Heart left ventricle (tissue), 16 donors: ENCODE measurements around the gene NAGS. TPM values are rescaled to one million over a fixed set of nuclear protein-coding genes. Genes with fewer than 3 reads are reported as not detected.
A peak's percentile ranks its signal among the peaks of the same experiment; 100 is the strongest.

ENCODE experiments used
- ATAC-seq, 4 donors: fragments of 200-7000 bp; cut with Tn5 transposase; one replicate each; pipeline ENCODE4 v1.9.1; 2020 to 2022; ENCODE audit warnings: moderate library complexity in 4 of 4, mild to moderate bottlenecking in 3 of 4, moderate number of reproducible peaks in 1 of 4
- DNase-seq, 5 donors: peaks; one replicate each; pipeline ENCODE4 v3.0.0-alpha.2; 2020
- H3K27ac ChIP-seq, 12 donors: fragments of 200-600 bp; sonication (generic) in 4 of 12; one replicate each; pipeline versions ENCODE4 v1.5.0 to v1.8.0; 2016 to 2022; ENCODE audit warnings: mild to moderate bottlenecking in 2 of 12
- H3K27me3 ChIP-seq, 9 donors: fragments of 200-600 bp; sonication (generic) in 2 of 9; one replicate each; pipeline versions ENCODE4 v1.5.1 to v1.8.0; 2016 to 2022; ENCODE audit warnings: mild to moderate bottlenecking in 3 of 9
- H3K36me3 ChIP-seq, 9 donors: fragments of 200-600 bp; sonication (generic) in 2 of 9; one replicate each; pipeline versions ENCODE4 v1.5.0 to v1.8.0; 2018 to 2022; ENCODE audit warnings: mild to moderate bottlenecking in 2 of 9
- H3K4me1 ChIP-seq, 12 donors: fragments of 200-600 bp; sonication (generic) in 4 of 12; one replicate each; pipeline versions ENCODE4 v1.5.0 to v1.8.0; 2016 to 2022; ENCODE audit warnings: mild to moderate bottlenecking in 3 of 12
- H3K4me3 ChIP-seq, 12 donors: fragments of 200-600 bp; sonication (generic) in 4 of 12; one replicate each; pipeline versions ENCODE4 v1.5.0 to v1.8.0; 2017 to 2022; ENCODE audit warnings: mild to moderate bottlenecking in 9 of 12, moderate library complexity in 4 of 12
- H3K9me3 ChIP-seq, 12 donors: fragments of 200-600 bp; sonication (generic) in 4 of 12; one replicate each; pipeline versions ENCODE4 v1.5.0 to v1.8.0; 2016 to 2022; ENCODE audit warnings: mild to moderate bottlenecking in 1 of 12
- CTCF ChIP-seq, 12 donors: fragments of 200-600 bp; sonication (generic) in 4 of 12; IDR thresholded peaks; one replicate each; pipeline versions ENCODE4 v1.5.0 to v1.8.0; 2018 to 2022; ENCODE audit warnings: antibody characterized with exemption in 12 of 12, mild to moderate bottlenecking in 5 of 12
- POLR2A ChIP-seq, 2 donors: fragments of 450-650 bp; IDR thresholded peaks; one replicate each; pipeline ENCODE4 v1.6.1; 2017; ENCODE audit warnings: antibody characterized with exemption in 2 of 2, mild to moderate bottlenecking in 2 of 2, moderate library complexity in 2 of 2
- WGBS, 4 donors: extraction: QIAGEN DNeasy Blood & Tissue Kit in 2 of 4; methylation state at CpG; one replicate each; pipeline versions ENCODE4 v1.1.5 to v1.1.7; 2013 to 2018; 5-methylcytosine and 5-hydroxymethylcytosine counted together
- intact Hi-C, 10 donors: fragments of 100-400 bp; cut with DNase I; formaldehyde crosslinking; loops; one replicate each; pipeline versions ENCODE4 v1.11.1 to v1.14.2; 2022
- polyA plus RNA-seq, 2 donors: library from polyadenylated mRNA; stranded (reverse); fragments of 200-250 nt; gene quantifications; one replicate each; pipeline ENCODE4 v1.2.3, GENCODE V29; 2013
- total RNA-seq, 9 donors: library from RNA; depleted of rRNA in 2 of 9; stranded (reverse); fragments of >200 nt in 2 of 9; fragmentation: NEBNext Ultra II Directional in 3 of 9; extraction: Animal tissue kit (Norgen Biotek cat#: 25700) in 3 of 9; gene quantifications; one replicate each; pipeline versions ENCODE4 v1.1.0 to v1.2.4, GENCODE V29; 2016 to 2023
- donor health status: ischemic (EF 13 %, LVEDD 7.1; RV severe dilation, severe dysfunction).
- donor health status: healthy with polysubstance abuse.
- donor health status: DM: no; HTN: yes; CAD: no.
- donor health status: DM: no; HTN: no; CAD: no.
- donor health status: ischemic (EF 25% LVEDD 6.9; RV normal size, moderate dysfunction).
- donor health status: ischemic (EF 25% LVEDD 5.7; RV mildly dilated, moderate dysfunction).
- donor health status: healthy.
- donor health status: DM: yes; HTN: yes; CAD: no.
- donor health status: ischemic (EF 35%, LVEDD 5.7; RV mildly dilated, moderate dysfunction).
- donor health status: nonischemic (EF 11% LVEDD 7.7; RV severe dilation, severe dysfunction).
- donor health status: DM: yes; HTN: yes; CAD: no.
- donor health status: PGD.
- donor health status: ischemic (EF 29% LVEDD 5.4; RV normal size, mild dysfunction).
- donor health status: nonischemic (EF 23%, LVEDD 6.1; RV moderate dilation, normal function).

Gene NAGS
- total and polyA plus RNA-seq, 11 donors, result 0.20 to 1.2 (median 0.57) TPM

GRCh38 chr17:43986225-43986981 is 18.0 kb upstream of the NAGS start:
- DNase-seq (no peak), ATAC-seq (peak in 3 of 4 donors; percentile 29 to 68 (median 45))
- Histone ChIP-seq H3K27me3 (peaks cover 0 to 57% (median 9%) of the 10 kb centered on the region in 9 donors), H3K4me1 (peaks cover 0 to 23% (median 8%) of the 10 kb centered on the region in 12 donors), H3K9me3 (no peaks in the 10 kb centered on the region), H3K36me3 (no peaks in the 10 kb centered on the region), H3K4me3 (no peak overlapping the region), H3K27ac (peak overlapping the region in 2 of 12 donors; percentile 14 to 45)
- intact Hi-C loops, result no loop called here
- TF ChIP-seq CTCF (IDR thresholded peaks at IDR 0.05), result no peak
- no peak for TF ChIP-seq POLR2A (IDR thresholded peaks at IDR 0.05)
- 56 to 64% (median 63%) methylated on average over 7 of the region's 7 CpGs for WGBS, 4 donors

GRCh38 chr17:43987131-43988021 is 17.0 kb upstream of the NAGS start:
- Histone ChIP-seq H3K9me3 (no peaks in the 10 kb centered on the region), H3K27ac (peak overlapping the region in 5 of 12 donors; percentile 13 to 45 (median 14)), H3K36me3 (no peaks in the 10 kb centered on the region), H3K4me1 (peaks cover 0 to 23% (median 8%) of the 10 kb centered on the region in 12 donors), H3K27me3 (peaks cover 0 to 47% (median 9%) of the 10 kb centered on the region in 9 donors), H3K4me3 (no peak overlapping the region)
- TF ChIP-seq CTCF (IDR thresholded peaks at IDR 0.05) (no peak), POLR2A (IDR thresholded peaks at IDR 0.05) (no peak)
- intact Hi-C loops, result no loop called here
- DNase-seq (peak in 1 of 5 donors; percentile 26), ATAC-seq (peak; percentile 35 to 86 (median 57))
- 57 to 62% (median 60%) methylated on average over 12 of the region's 12 CpGs for WGBS, 4 donors

- no peak overlapping the region for H3K4me3 ChIP-seq
- intact Hi-C loops, result no loop called here
- H3K9me3 ChIP-seq, result no peaks in the 10 kb centered on the region
- WGBS, 4 donors, result 85 to 94% (median 91%) methylated on average over 9 of the region's 9 CpGs
- no peak for TF ChIP-seq CTCF (IDR thresholded peaks at IDR 0.05)
- no peak for ATAC-seq
- H3K36me3 ChIP-seq, result no peaks in the 10 kb centered on the region
- H3K27ac ChIP-seq, result no peak overlapping the region
- DNase-seq, result no peak
- H3K4me1 ChIP-seq, result peaks cover 0 to 23% (median 7%) of the 10 kb centered on the region in 12 donors
- H3K27me3 ChIP-seq, result peaks cover 0 to 38% (median 9%) of the 10 kb centered on the region in 9 donors
Measured at GRCh38 chr17:43988301-43988700, 16.1 kb upstream of the NAGS start.

GRCh38 chr17:43992641-43993040 is 11.8 kb upstream of the NAGS start:
- peaks cover 0 to 12% (median 7%) of the 10 kb centered on the region in 12 donors for H3K4me1 ChIP-seq
- no peaks in the 10 kb centered on the region for H3K9me3 ChIP-seq
- H3K27me3 ChIP-seq, result peaks cover 0 to 22% (median 10%) of the 10 kb centered on the region in 9 donors
- no peak overlapping the region for H3K4me3 ChIP-seq
- intact Hi-C loops, result loop anchor here in 1 of 10 donors (10.0 kb wide), 1 partner anchor 118 kb away; no protein-coding TSS in a partner anchor
- WGBS, 4 donors, result 89 to 94% (median 91%) methylated on average over 14 of the region's 14 CpGs
- no peak overlapping the region for H3K27ac ChIP-seq
- H3K36me3 ChIP-seq, result no peaks in the 10 kb centered on the region
- TF ChIP-seq POLR2A (IDR thresholded peaks at IDR 0.05) (no peak), CTCF (IDR thresholded peaks at IDR 0.05) (no peak)
- no peak for ATAC-seq
- no peak for DNase-seq
